Measurements from ENCODE around the gene MTMR8. TPM values are rescaled to one million over a fixed set of nuclear protein-coding genes. Genes with fewer than 3 reads are reported as not detected.

Gene MTMR8
- total and polyA plus RNA-seq, 5 donors from 2014 or later, result 1.8 to 7.2 (median 5.2) TPM

DNA sequence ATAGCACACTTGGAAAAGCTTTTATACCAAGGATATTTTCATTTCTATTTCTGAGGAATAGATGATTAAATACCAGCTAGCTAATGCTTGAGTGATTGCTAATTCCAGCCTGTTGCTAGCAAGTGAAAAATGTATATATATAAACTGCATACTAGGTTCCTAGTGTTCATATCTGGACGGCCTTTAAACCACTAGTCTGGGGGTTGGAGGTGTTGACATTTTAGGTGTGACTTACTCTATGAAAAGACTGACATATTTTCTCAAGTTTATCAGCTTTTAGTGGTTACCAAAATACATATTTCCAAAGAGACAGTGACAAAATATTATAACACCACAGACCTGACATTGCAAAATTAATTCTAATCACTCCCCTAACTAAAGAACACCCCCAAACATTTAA lies 44.7 kb downstream of the MTMR8 start:
- ATAC-seq (ENCODE audit: low read depth in 2 of 2) (no peak), DNase-seq (no peak)
- H3K36me3 ChIP-seq (ENCODE audit: control insufficient read depth, insufficient read depth, low read length), result peaks cover 12% of the 10 kb centered on the region
- H3K27ac Mint-ChIP-seq, result no peak overlapping the region
- peaks cover 0 to 2% (median 0%) of the 10 kb centered on the region in 7 donors for H3K9me3 Mint-ChIP-seq
- H3K9me3 ChIP-seq (ENCODE audit: control insufficient read depth in 2 of 2, low read length in 2 of 2), result no peaks in the 10 kb centered on the region
- H3K27me3 Mint-ChIP-seq, result no peaks in the 10 kb centered on the region
- no peak overlapping the region for H3K27ac ChIP-seq (ENCODE audit: insufficient read depth, low read length, poor library complexity, severe bottlenecking)
- peaks cover 0 to 2% (median 0%) of the 10 kb centered on the region in 4 donors for H3K4me1 Mint-ChIP-seq
- H3K4me3 ChIP-seq (ENCODE audit: low read depth, low read length), result no peak overlapping the region
- H3K27me3 ChIP-seq (ENCODE audit: control insufficient read depth, insufficient read depth, low read length), result no peaks in the 10 kb centered on the region
- H3K36me3 Mint-ChIP-seq, result peaks cover 26% of the 10 kb centered on the region
- no peak overlapping the region for H3K4me3 Mint-ChIP-seq
- H3K4me1 ChIP-seq (ENCODE audit: control insufficient read depth, insufficient read depth, low read length, poor library complexity, severe bottlenecking), result no peaks in the 10 kb centered on the region

- ATAC-seq (ENCODE audit: low read depth in 2 of 2), result no peak
- H3K27ac ChIP-seq (ENCODE audit: insufficient read depth, low read length, poor library complexity, severe bottlenecking), result no peak overlapping the region
- peaks cover 0 to 2% (median 0%) of the 10 kb centered on the region in 4 donors for H3K4me1 Mint-ChIP-seq
- peaks cover 0 to 2% (median 0%) of the 10 kb centered on the region in 7 donors for H3K9me3 Mint-ChIP-seq
- no peaks in the 10 kb centered on the region for H3K4me1 ChIP-seq (ENCODE audit: control insufficient read depth, insufficient read depth, low read length, poor library complexity, severe bottlenecking)
- no peaks in the 10 kb centered on the region for H3K27me3 Mint-ChIP-seq
- H3K4me3 ChIP-seq (ENCODE audit: low read depth, low read length), result no peak overlapping the region
- no peak overlapping the region for H3K27ac Mint-ChIP-seq
- H3K9me3 ChIP-seq (ENCODE audit: control insufficient read depth in 2 of 2, low read length in 2 of 2), result no peaks in the 10 kb centered on the region
- peaks cover 10% of the 10 kb centered on the region for H3K36me3 ChIP-seq (ENCODE audit: control insufficient read depth, insufficient read depth, low read length)
- H3K27me3 ChIP-seq (ENCODE audit: control insufficient read depth, insufficient read depth, low read length), result no peaks in the 10 kb centered on the region
- peaks cover 21% of the 10 kb centered on the region for H3K36me3 Mint-ChIP-seq
- DNase-seq, result no peak
- H3K4me3 Mint-ChIP-seq, result no peak overlapping the region
Observed at GRCh38 chrX:64350047-64350446, 45.2 kb downstream of the MTMR8 start.

GRCh38 chrX:64342811-64343210 lies 52.4 kb downstream of the MTMR8 start:
- H3K36me3 ChIP-seq (ENCODE audit: control insufficient read depth, insufficient read depth, low read length), result peaks cover 9% of the 10 kb centered on the region
- no peaks in the 10 kb centered on the region for H3K27me3 ChIP-seq (ENCODE audit: control insufficient read depth, insufficient read depth, low read length)
- no peaks in the 10 kb centered on the region for H3K27me3 Mint-ChIP-seq
- H3K4me1 ChIP-seq (ENCODE audit: control insufficient read depth, insufficient read depth, low read length, poor library complexity, severe bottlenecking), result no peaks in the 10 kb centered on the region
- H3K27ac Mint-ChIP-seq, result no peak overlapping the region
- H3K27ac ChIP-seq (ENCODE audit: insufficient read depth, low read length, poor library complexity, severe bottlenecking), result no peak overlapping the region
- H3K4me1 Mint-ChIP-seq, result no peaks in the 10 kb centered on the region
- no peak for DNase-seq
- no peak for ATAC-seq (ENCODE audit: low read depth in 2 of 2)
- H3K4me3 Mint-ChIP-seq, result no peak overlapping the region
- H3K4me3 ChIP-seq (ENCODE audit: low read depth, low read length), result no peak overlapping the region
- H3K9me3 ChIP-seq (ENCODE audit: control insufficient read depth in 2 of 2, low read length in 2 of 2), result no peaks in the 10 kb centered on the region
- H3K36me3 Mint-ChIP-seq, result peaks cover 3% of the 10 kb centered on the region
- peaks cover 0 to 1% (median 0%) of the 10 kb centered on the region in 7 donors for H3K9me3 Mint-ChIP-seq

GRCh38 chrX:64338296-64338695 lies 57.0 kb downstream of the MTMR8 start:
- Mint-ChIP-seq H3K4me3 (no peak overlapping the region), H3K27ac (no peak overlapping the region), H3K27me3 (no peaks in the 10 kb centered on the region), H3K36me3 (no peaks in the 10 kb centered on the region), H3K4me1 (no peaks in the 10 kb centered on the region), H3K9me3 (peaks cover 0 to 1% (median 0%) of the 10 kb centered on the region in 7 donors)
- no peak overlapping the region for H3K4me3 ChIP-seq (ENCODE audit: low read depth, low read length)
- no peaks in the 10 kb centered on the region for H3K27me3 ChIP-seq (ENCODE audit: control insufficient read depth, insufficient read depth, low read length)
- no peaks in the 10 kb centered on the region for H3K4me1 ChIP-seq (ENCODE audit: control insufficient read depth, insufficient read depth, low read length, poor library complexity, severe bottlenecking)
- peaks cover 10% of the 10 kb centered on the region for H3K36me3 ChIP-seq (ENCODE audit: control insufficient read depth, insufficient read depth, low read length)
- no peaks in the 10 kb centered on the region for H3K9me3 ChIP-seq (ENCODE audit: control insufficient read depth in 2 of 2, low read length in 2 of 2)
- no peak for DNase-seq
- no peak overlapping the region for H3K27ac ChIP-seq (ENCODE audit: insufficient read depth, low read length, poor library complexity, severe bottlenecking)
- ATAC-seq (ENCODE audit: low read depth in 2 of 2), result no peak

- Histone ChIP-seq H3K4me3 (ENCODE audit: low read depth, low read length) (no peak overlapping the region), H3K27me3 (ENCODE audit: control insufficient read depth, insufficient read depth, low read length) (no peaks in the 10 kb centered on the region), H3K36me3 (ENCODE audit: control insufficient read depth, insufficient read depth, low read length) (peaks cover 6% of the 10 kb centered on the region), H3K4me1 (ENCODE audit: control insufficient read depth, insufficient read depth, low read length, poor library complexity, severe bottlenecking) (no peaks in the 10 kb centered on the region), H3K9me3 (ENCODE audit: control insufficient read depth in 2 of 2, low read length in 2 of 2) (no peaks in the 10 kb centered on the region), H3K27ac (ENCODE audit: insufficient read depth, low read length, poor library complexity, severe bottlenecking) (no peak overlapping the region)
- Mint-ChIP-seq H3K36me3 (peaks cover 4% of the 10 kb centered on the region), H3K27me3 (no peaks in the 10 kb centered on the region), H3K27ac (no peak overlapping the region), H3K4me3 (no peak overlapping the region), H3K9me3 (no peaks in the 10 kb centered on the region), H3K4me1 (no peaks in the 10 kb centered on the region)
- DNase-seq, result no peak
- ATAC-seq (ENCODE audit: low read depth in 2 of 2), result no peak
Observed at GRCh38 chrX:64334467-64334866, 60.8 kb downstream of the MTMR8 start.

GRCh38 chrX:64330284-64330683 lies 65.0 kb downstream of the MTMR8 start:
- peaks cover 28% of the 10 kb centered on the region for H3K36me3 Mint-ChIP-seq
- no peak overlapping the region for H3K4me3 ChIP-seq (ENCODE audit: low read depth, low read length)
- H3K27me3 ChIP-seq (ENCODE audit: control insufficient read depth, insufficient read depth, low read length), result no peaks in the 10 kb centered on the region
- H3K36me3 ChIP-seq (ENCODE audit: control insufficient read depth, insufficient read depth, low read length), result peaks cover 13% of the 10 kb centered on the region
- no peak for DNase-seq
- H3K27ac Mint-ChIP-seq, result no peak overlapping the region
- H3K4me3 Mint-ChIP-seq, result no peak overlapping the region
- no peaks in the 10 kb centered on the region for H3K4me1 ChIP-seq (ENCODE audit: control insufficient read depth, insufficient read depth, low read length, poor library complexity, severe bottlenecking)
- no peaks in the 10 kb centered on the region for H3K9me3 ChIP-seq (ENCODE audit: control insufficient read depth in 2 of 2, low read length in 2 of 2)
- H3K27ac ChIP-seq (ENCODE audit: insufficient read depth, low read length, poor library complexity, severe bottlenecking), result no peak overlapping the region
- no peaks in the 10 kb centered on the region for H3K27me3 Mint-ChIP-seq
- no peaks in the 10 kb centered on the region for H3K4me1 Mint-ChIP-seq
- peaks cover 0 to 3% (median 0%) of the 10 kb centered on the region in 7 donors for H3K9me3 Mint-ChIP-seq
- no peak for ATAC-seq (ENCODE audit: low read depth in 2 of 2)

DNA sequence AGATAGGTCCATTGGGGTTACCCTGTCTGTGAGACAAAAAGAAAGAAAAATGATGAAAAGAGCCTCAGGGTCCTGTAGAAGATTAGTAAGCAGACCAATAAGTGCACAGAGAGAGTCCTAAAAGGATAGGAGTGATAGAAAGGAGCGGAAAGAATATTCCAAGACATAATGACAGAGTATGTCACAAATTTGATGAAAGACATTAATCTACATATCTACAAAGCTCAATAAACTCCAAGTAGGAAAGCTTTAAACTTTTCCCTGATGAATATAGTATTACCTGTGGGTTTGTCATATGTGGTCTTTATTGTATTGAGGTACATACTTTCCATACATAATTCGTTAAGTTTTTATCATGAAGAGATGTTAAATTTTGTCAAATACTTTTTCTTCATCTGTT lies 73.7 kb downstream of the MTMR8 start:
- Mint-ChIP-seq H3K36me3 (peaks cover 47% of the 10 kb centered on the region), H3K4me3 (no peak overlapping the region), H3K27me3 (no peaks in the 10 kb centered on the region), H3K27ac (no peak overlapping the region), H3K9me3 (peaks cover 2 to 32% (median 12%) of the 10 kb centered on the region in 7 donors), H3K4me1 (no peaks in the 10 kb centered on the region)
- Histone ChIP-seq H3K27ac (ENCODE audit: insufficient read depth, low read length, poor library complexity, severe bottlenecking) (no peak overlapping the region), H3K36me3 (ENCODE audit: control insufficient read depth, insufficient read depth, low read length) (peaks cover 26% of the 10 kb centered on the region), H3K9me3 (ENCODE audit: control insufficient read depth in 2 of 2, low read length in 2 of 2) (peaks cover 4 to 14% of the 10 kb centered on the region in 2 experiments), H3K4me1 (ENCODE audit: control insufficient read depth, insufficient read depth, low read length, poor library complexity, severe bottlenecking) (no peaks in the 10 kb centered on the region), H3K27me3 (ENCODE audit: control insufficient read depth, insufficient read depth, low read length) (no peaks in the 10 kb centered on the region), H3K4me3 (ENCODE audit: low read depth, low read length) (no peak overlapping the region)
- DNase-seq, result no peak
- ATAC-seq (ENCODE audit: low read depth in 2 of 2), result no peak

- no peak overlapping the region for H3K4me3 Mint-ChIP-seq
- Histone ChIP-seq H3K4me3 (ENCODE audit: low read depth, low read length) (no peak overlapping the region), H3K36me3 (ENCODE audit: control insufficient read depth, insufficient read depth, low read length) (no peaks in the 10 kb centered on the region), H3K4me1 (ENCODE audit: control insufficient read depth, insufficient read depth, low read length, poor library complexity, severe bottlenecking) (no peaks in the 10 kb centered on the region), H3K27me3 (ENCODE audit: control insufficient read depth, insufficient read depth, low read length) (no peaks in the 10 kb centered on the region), H3K9me3 (ENCODE audit: control insufficient read depth in 2 of 2, low read length in 2 of 2) (no peaks in the 10 kb centered on the region), H3K27ac (ENCODE audit: insufficient read depth, low read length, poor library complexity, severe bottlenecking) (no peak overlapping the region)
- no peak overlapping the region for H3K27ac Mint-ChIP-seq
- DNase-seq (no peak), ATAC-seq (ENCODE audit: low read depth in 2 of 2) (no peak)
- peaks cover 0 to 30% (median 6%) of the 10 kb centered on the region in 7 donors for H3K9me3 Mint-ChIP-seq
- no peaks in the 10 kb centered on the region for H3K4me1 Mint-ChIP-seq
- peaks cover 4% of the 10 kb centered on the region for H3K36me3 Mint-ChIP-seq
- H3K27me3 Mint-ChIP-seq, result no peaks in the 10 kb centered on the region
Observed at GRCh38 chrX:64313624-64314023, 81.6 kb downstream of the MTMR8 start.
